Endodermal cell (in vitro differentiated cells): Measurements from ENCODE around the gene CROCC2. TPM values are rescaled to one million over a fixed set of nuclear protein-coding genes. Genes with fewer than 3 reads are reported as not detected.

Experiments
- DNase-seq: peaks from one replicate; pipeline ENCODE4 v3.0.0-alpha.2; 2017
- H3K27ac ChIP-seq: 2 replicates; pipeline ENCODE4 v1.5.1; 2013; ENCODE audit warnings: mild to moderate bottlenecking, low read depth, low read length, moderate library complexity
- H3K27me3 ChIP-seq: 2 replicates; pipeline ENCODE4 v1.6.1; 2013; ENCODE audit warnings: mild to moderate bottlenecking, low read length, moderate library complexity; ENCODE audit not compliant: insufficient read depth, control insufficient read depth, poor library complexity, severe bottlenecking
- H3K36me3 ChIP-seq: 2 replicates; pipeline ENCODE4 v1.7.0; 2013; ENCODE audit warnings: mild to moderate bottlenecking, low read length, moderate library complexity; ENCODE audit not compliant: control insufficient read depth, insufficient read depth
- H3K4me1 ChIP-seq: one replicate; pipeline ENCODE4 v1.7.0; 2013; ENCODE audit warnings: low read length; ENCODE audit not compliant: control insufficient read depth, insufficient read depth
- H3K4me3 ChIP-seq: 2 replicates; pipeline ENCODE4 v1.5.1; 2013; ENCODE audit warnings: mild to moderate bottlenecking, low read length, moderate library complexity
- H3K9ac ChIP-seq: 2 replicates; pipeline ENCODE4 v1.6.1; 2013; ENCODE audit warnings: mild to moderate bottlenecking, low read length, moderate library complexity; ENCODE audit not compliant: poor library complexity, severe bottlenecking; ENCODE audit errors: extremely low read depth
- H3K9me3 ChIP-seq: 2 replicates; pipeline ENCODE4 v1.6.1; 2013; ENCODE audit warnings: mild to moderate bottlenecking, low read length, moderate library complexity; ENCODE audit not compliant: control insufficient read depth
- H3K27ac Mint-ChIP-seq: 2 replicates; pipeline ENCODE4 v1.8.0; 2020; ENCODE audit warnings: mixed read lengths
- H3K27me3 Mint-ChIP-seq: 2 replicates; pipeline ENCODE4 v1.8.0; 2021; ENCODE audit warnings: mild to moderate bottlenecking, mixed read lengths; ENCODE audit not compliant: insufficient read depth
- H3K36me3 Mint-ChIP-seq: 2 replicates; pipeline ENCODE4 v1.8.0; 2020; ENCODE audit warnings: low read depth, mixed read lengths
- H3K4me1 Mint-ChIP-seq: 2 replicates; pipeline ENCODE4 v1.8.0; 2020; ENCODE audit warnings: mixed read lengths
- H3K4me3 Mint-ChIP-seq: 2 replicates; pipeline ENCODE4 v1.8.0; 2020; ENCODE audit warnings: mild to moderate bottlenecking, moderate library complexity, mixed read lengths
- H3K9me3 Mint-ChIP-seq: 2 replicates; pipeline ENCODE4 v1.8.0; 2020; ENCODE audit warnings: mild to moderate bottlenecking, mixed read lengths
- CTCF ChIP-seq: fragments of 200-600 bp; sonication (generic); conservative IDR thresholded peaks from 2 replicates; pipeline ENCODE4 v1.5.0; 2021; ENCODE audit warnings: antibody characterized with exemption, mild to moderate bottlenecking
- WGBS, 2 experiments: methylation state at CpG; one replicate each; pipeline versions ENCODE4 v1.1.5 to v1.1.7; 2013; ENCODE audit warnings: missing lambda C conversion rate in 2 of 2, mixed read lengths in 1 of 2; ENCODE audit not compliant: insufficient coverage in 1 of 2, insufficient read length in 1 of 2; 5-methylcytosine and 5-hydroxymethylcytosine counted together
- total RNA-seq, 2 donors: library from RNA; stranded (reverse); fragmentation: NEBNext Ultra II Directional in 1 of 2; extraction: Animal tissue kit (Norgen Biotek cat#: 25700) in 1 of 2; gene quantifications; 2 replicates in 1 of 2; 3 replicates in 1 of 2; pipeline ENCODE4 v1.2.1, GENCODE V29; 2021

CROCC2 gene
- total RNA-seq, 2 donors from 2014 or later: not detected

GRCh38 chr2:240913810-240914644 is 7.9 kb downstream of the CROCC2 start:
- Mint-ChIP-seq H3K4me3 (no peak overlapping the region), H3K4me1 (no peaks in the 10 kb centered on the region), H3K27ac (no peak overlapping the region), H3K36me3 (no peaks in the 10 kb centered on the region), H3K9me3 (no peaks in the 10 kb centered on the region), H3K27me3 (peaks cover 24% of the 10 kb centered on the region)
- no peak overlapping the region for H3K4me3 ChIP-seq
- no peaks in the 10 kb centered on the region for H3K9me3 ChIP-seq
- H3K27ac ChIP-seq: no peak overlapping the region
- peak; percentile 97 for TF ChIP-seq CTCF
- 40 to 57% methylated on average over 20 to 36 of the region's 36 CpGs for WGBS, 2 experiments
- no peaks in the 10 kb centered on the region for H3K4me1 ChIP-seq
- DNase-seq: peak; percentile 95
- H3K27me3 ChIP-seq: peaks cover 19% of the 10 kb centered on the region
- H3K36me3 ChIP-seq: no peaks in the 10 kb centered on the region
- H3K9ac ChIP-seq: no peak overlapping the region

GRCh38 chr2:240914645-240915525 is 8.7 kb downstream of the CROCC2 start:
- H3K9ac ChIP-seq: no peak overlapping the region
- Mint-ChIP-seq H3K36me3 (no peaks in the 10 kb centered on the region), H3K27ac (no peak overlapping the region), H3K27me3 (peaks cover 20% of the 10 kb centered on the region), H3K9me3 (no peaks in the 10 kb centered on the region), H3K4me1 (no peaks in the 10 kb centered on the region), H3K4me3 (no peak overlapping the region)
- no peaks in the 10 kb centered on the region for H3K9me3 ChIP-seq
- no peaks in the 10 kb centered on the region for H3K36me3 ChIP-seq
- no peak overlapping the region for H3K4me3 ChIP-seq
- no peak overlapping the region for H3K27ac ChIP-seq
- TF ChIP-seq CTCF: no peak
- DNase-seq: no peak
- H3K27me3 ChIP-seq: peaks cover 19% of the 10 kb centered on the region
- H3K4me1 ChIP-seq: no peaks in the 10 kb centered on the region
- 71 to 81% methylated on average over 11 to 25 of the region's 25 CpGs for WGBS, 2 experiments

- no peaks in the 10 kb centered on the region for H3K4me1 Mint-ChIP-seq
- Histone ChIP-seq H3K27ac (no peak overlapping the region), H3K4me1 (no peaks in the 10 kb centered on the region), H3K9ac (no peak overlapping the region), H3K27me3 (peaks cover 19% of the 10 kb centered on the region), H3K9me3 (no peaks in the 10 kb centered on the region), H3K4me3 (no peak overlapping the region), H3K36me3 (no peaks in the 10 kb centered on the region)
- no peak for TF ChIP-seq CTCF
- no peaks in the 10 kb centered on the region for H3K9me3 Mint-ChIP-seq
- DNase-seq: peak; percentile 73
- 20 to 36% methylated on average over 7 to 31 of the region's 34 CpGs for WGBS, 2 experiments
- H3K4me3 Mint-ChIP-seq: peak overlapping the region; percentile 43
- H3K27ac Mint-ChIP-seq: no peak overlapping the region
- H3K27me3 Mint-ChIP-seq: peaks cover 20% of the 10 kb centered on the region
- H3K36me3 Mint-ChIP-seq: no peaks in the 10 kb centered on the region
These were observed 9.6 kb downstream of the CROCC2 start for GRCh38 chr2:240915526-240916341.
